ENCODE data around the gene PIGA.

- TF ChIP-seq POLR2AphosphoS5 (IDR thresholded peaks at IDR 0.05; ENCODE audit: low read depth, low read length) = no peak
- no peak for TF ChIP-seq POLR2A (IDR thresholded peaks at IDR 0.05; ENCODE audit: low read depth, low read length)
Observed at GRCh38 chrX:15334561-15334960, 762 bp downstream of the PIGA start.

Data from GM12892 (cell line).